Esophagus muscularis mucosa (tissue), 4 donors: ENCODE measurements around the gene ARSG. TPM values are rescaled to one million over a fixed set of nuclear protein-coding genes. Genes with fewer than 3 reads are reported as not detected.
A peak's percentile ranks its signal among the peaks of the same experiment; 100 is the strongest.

ENCODE experiments used
- DNase-seq: peaks from one replicate; pipeline ENCODE4 v3.0.0-alpha.2; 2017; ENCODE audit errors: extremely low spot score
- H3K27ac ChIP-seq, 4 donors: fragments of 200-600 bp; sonication (generic); replicated peaks in 1 of 4; 1 replicate in 3 of 4; 2 replicates in 1 of 4; pipeline ENCODE4 v1.5.1; 2016 to 2019; ENCODE audit warnings: mild to moderate bottlenecking in 1 of 4
- H3K27me3 ChIP-seq, 4 donors: fragments of 200-600 bp; sonication (generic); one replicate each; pipeline versions ENCODE4 v1.5.1 to v1.6.0; 2016 to 2019
- H3K36me3 ChIP-seq, 4 donors: fragments of 200-600 bp; sonication (generic); one replicate each; pipeline ENCODE4 v1.5.1; 2016 to 2019
- H3K4me1 ChIP-seq, 4 donors: fragments of 200-600 bp; sonication (generic); one replicate each; pipeline ENCODE4 v1.5.1; 2016 to 2019
- H3K4me3 ChIP-seq, 4 donors: fragments of 200-600 bp; sonication (generic); 1 replicate in 2 of 4; 2 replicates in 2 of 4; pipeline ENCODE4 v1.5.1; 2016 to 2019; ENCODE audit warnings: mild to moderate bottlenecking in 4 of 4, moderate library complexity in 1 of 4
- H3K9me3 ChIP-seq, 4 donors: fragments of 200-600 bp; sonication (generic); 1 replicate in 3 of 4; 2 replicates in 1 of 4; pipeline ENCODE4 v1.5.1; 2016 to 2019
- CTCF ChIP-seq, 3 experiments: fragments of 200-600 bp in 2 of 3; fragments of 450-650 bp in 1 of 3; sonication (generic) in 2 of 3; IDR thresholded peaks; one replicate each; pipeline ENCODE4 v1.5.1; 2017 to 2019; ENCODE audit warnings: antibody characterized with exemption in 3 of 3, mild to moderate bottlenecking in 2 of 3, moderate library complexity in 1 of 3
- EP300 ChIP-seq: sonication (generic); formaldehyde crosslinking; IDR thresholded peaks from one replicate; pipeline ENCODE4 v1.6.1; 2017; ENCODE audit warnings: antibody characterized with exemption
- POLR2A ChIP-seq: fragments of 450-650 bp; IDR thresholded peaks from one replicate; pipeline ENCODE4 v1.6.1; 2017; ENCODE audit warnings: antibody characterized with exemption, moderate library complexity, mild to moderate bottlenecking, low read depth
- POLR2AphosphoS5 ChIP-seq, 2 donors: sonication (generic); formaldehyde crosslinking; IDR thresholded peaks; one replicate each; pipeline ENCODE4 v1.6.1; 2017; ENCODE audit warnings: antibody characterized with exemption in 2 of 2
- WGBS: methylation state at CpG from one replicate; pipeline ENCODE4 v1.1.5; 2018; 5-methylcytosine and 5-hydroxymethylcytosine counted together
- intact Hi-C: fragments of 100-400 bp; cut with DNase I; formaldehyde crosslinking; loops from one replicate; pipeline ENCODE4 v1.15.1; 2023
- total RNA-seq, 4 donors: library from RNA; depleted of rRNA; stranded (reverse); fragments of >200 nt; gene quantifications; one replicate each; pipeline versions ENCODE4 v1.1.0 to v1.2.1, GENCODE V29; 2016

Gene ARSG
- 1 to 10 TPM; 1.7 to 4.9 (median 2.8) TPM for total RNA-seq

GRCh38 chr17:68290955-68291835, at the start of gene ARSG, which contains the start of gene SLC16A6:
Gene ARSG, plus strand, starts transcription at chr17:68291495. Its CDS starts 15,999 bp downstream, at chr17:68307494.
Gene SLC16A6, minus strand, starts transcription at chr17:68291127. Its CDS starts 12,807 bp downstream, at chr17:68278320.
- TF ChIP-seq POLR2A (no peak), EP300 (no peak), CTCF (IDR thresholded peaks at IDR 0.05) (no peak), POLR2AphosphoS5 (IDR thresholded peaks at IDR 0.05) (no peak)

GRCh38 chr17:68246271-68247028, 44.8 kb upstream of the ARSG start:
- Histone ChIP-seq H3K4me1 (peaks cover 0 to 30% (median 24%) of the 10 kb centered on the region in 4 donors), H3K27ac (peak overlapping the region; percentile 93 to 98 (median 97)), H3K27me3 (no peaks in the 10 kb centered on the region), H3K36me3 (peaks cover 0 to 14% (median 5%) of the 10 kb centered on the region in 4 donors), H3K9me3 (no peaks in the 10 kb centered on the region), H3K4me3 (peak overlapping the region; percentile 73 to 93 (median 88))
- TF ChIP-seq POLR2AphosphoS5 (IDR thresholded peaks at IDR 0.05) (no peak), CTCF (IDR thresholded peaks at IDR 0.05) (no peak), EP300 (no peak), POLR2A (no peak)
- WGBS, result 92% methylated on average over 24 of the region's 24 CpGs
- intact Hi-C loops, result no loop called here
- no peak for DNase-seq

More at GRCh38 chr17:68290955-68291835, at the start of gene ARSG, which contains the start of gene SLC16A6:
- 0% methylated on average over 18 of the region's 96 CpGs for WGBS
- no peak for DNase-seq
- Histone ChIP-seq H3K4me3 (peak within 1 kb of the TSS; percentile 62 to 67 (median 66)), H3K27ac (peak within 1 kb of the TSS; percentile 45 to 71 (median 50)), H3K4me1 (peaks cover 17 to 31% (median 27%) of the 10 kb centered on the region in 4 donors), H3K27me3 (peaks cover 0 to 59% (median 19%) of the 10 kb centered on the region in 4 donors), H3K9me3 (no peaks in the 10 kb centered on the region), H3K36me3 (no peaks in the 10 kb centered on the region)
- intact Hi-C loops, result no loop called here

- H3K4me1 ChIP-seq, result peaks cover 0 to 30% (median 24%) of the 10 kb centered on the region in 4 donors
- peak within 1 kb of the TSS; percentile 73 to 93 (median 88) for H3K4me3 ChIP-seq
- no peaks in the 10 kb centered on the region for H3K27me3 ChIP-seq
- H3K27ac ChIP-seq, result peak within 1 kb of the TSS; percentile 93 to 98 (median 97)
- peak; percentile 98 for DNase-seq
- peak in 1 of 3 experiments; percentile 26 for TF ChIP-seq CTCF (IDR thresholded peaks at IDR 0.05)
- TF ChIP-seq POLR2A, result peak; percentile 77
- TF ChIP-seq EP300, result no peak
- TF ChIP-seq POLR2AphosphoS5 (IDR thresholded peaks at IDR 0.05), result peak; percentile 97
- no peaks in the 10 kb centered on the region for H3K9me3 ChIP-seq
- under 1% methylated on average over 43 of the region's 97 CpGs for WGBS
- peaks cover 0 to 25% (median 10%) of the 10 kb centered on the region in 4 donors for H3K36me3 ChIP-seq
- intact Hi-C loops, result no loop called here
Observed at GRCh38 chr17:68247445-68248198, 43.7 kb upstream of the ARSG start, which contains the start of gene AMZ2. Gene AMZ2, plus strand, starts transcription at chr17:68248043. Its CDS starts 2,145 bp downstream, at chr17:68250188.

- DNase-seq, result no peak
- H3K4me1 ChIP-seq, result peaks cover 0 to 30% (median 24%) of the 10 kb centered on the region in 4 donors
- TF ChIP-seq CTCF (IDR thresholded peaks at IDR 0.05) (no peak), POLR2AphosphoS5 (IDR thresholded peaks at IDR 0.05) (no peak), POLR2A (no peak), EP300 (no peak)
- WGBS, result 3% methylated on average over 6 of the region's 19 CpGs
- H3K27me3 ChIP-seq, result no peaks in the 10 kb centered on the region
- peak overlapping the region; percentile 93 to 98 (median 97) for H3K27ac ChIP-seq
- peak overlapping the region; percentile 73 to 93 (median 88) for H3K4me3 ChIP-seq
- peaks cover 0 to 31% (median 15%) of the 10 kb centered on the region in 4 donors for H3K36me3 ChIP-seq
- intact Hi-C loops, result no loop called here
- no peaks in the 10 kb centered on the region for H3K9me3 ChIP-seq
Observed at GRCh38 chr17:68248199-68248825, 43.0 kb upstream of the ARSG start.
